Measurements from ENCODE around the gene BHLHE41. TPM values are rescaled to one million over a fixed set of nuclear protein-coding genes. Genes with fewer than 3 reads are reported as not detected.

BHLHE41 gene
- total and polyA plus RNA-seq, 2 donors from 2014 or later, result 2.2 to 34.3 TPM

- H3K9me3 ChIP-seq (ENCODE audit: control insufficient read depth in 2 of 3, insufficient read depth in 1 of 3, low read length in 3 of 3), result no peaks in the 10 kb centered on the region
- no peak overlapping the region for H3K4me3 ChIP-seq (ENCODE audit: low read length in 3 of 3)
- intact Hi-C loops (cut with DNase I), result no loop called here
- no peak for TF ChIP-seq CTCF (IDR thresholded peaks at IDR 0.05; ENCODE audit: borderline replicate concordance, extremely low read depth, insufficient read depth)
- no peak for DNase-seq
- FAIRE-seq, result no peak
- H3K36me3 ChIP-seq (ENCODE audit: control insufficient read depth in 2 of 3, insufficient read depth in 3 of 3, low read length in 3 of 3), result no peaks in the 10 kb centered on the region
- no peaks in the 10 kb centered on the region for H3K4me1 ChIP-seq (ENCODE audit: control insufficient read depth in 2 of 3, insufficient read depth in 2 of 3, low read depth in 1 of 3, low read length in 3 of 3)
- no peak overlapping the region for H3K27ac ChIP-seq (ENCODE audit: low read depth in 2 of 2, low read length in 2 of 2)
- H3K27me3 ChIP-seq (ENCODE audit: control insufficient read depth, insufficient read depth, low read length), result no peaks in the 10 kb centered on the region
- no peak overlapping the region for H3K9ac ChIP-seq (ENCODE audit: low read length in 3 of 3)
Observed at GRCh38 chr12:26088998-26089397, 35.8 kb downstream of the BHLHE41 start.

GRCh38 chr12:26086936-26087335 is 37.9 kb downstream of the BHLHE41 start:
- Histone ChIP-seq H3K36me3 (ENCODE audit: control insufficient read depth in 2 of 3, insufficient read depth in 3 of 3, low read length in 3 of 3) (no peaks in the 10 kb centered on the region), H3K4me3 (ENCODE audit: low read length in 3 of 3) (no peak overlapping the region), H3K27me3 (ENCODE audit: control insufficient read depth, insufficient read depth, low read length) (no peaks in the 10 kb centered on the region), H3K9ac (ENCODE audit: low read length in 3 of 3) (no peak overlapping the region), H3K9me3 (ENCODE audit: control insufficient read depth in 2 of 3, insufficient read depth in 1 of 3, low read length in 3 of 3) (no peaks in the 10 kb centered on the region), H3K4me1 (ENCODE audit: control insufficient read depth in 2 of 3, insufficient read depth in 2 of 3, low read depth in 1 of 3, low read length in 3 of 3) (no peaks in the 10 kb centered on the region), H3K27ac (ENCODE audit: low read depth in 2 of 2, low read length in 2 of 2) (no peak overlapping the region)
- FAIRE-seq (no peak), DNase-seq (no peak)
- no peak for TF ChIP-seq CTCF (IDR thresholded peaks at IDR 0.05; ENCODE audit: borderline replicate concordance, extremely low read depth, insufficient read depth)
- intact Hi-C loops (cut with DNase I), result no loop called here

- Histone ChIP-seq H3K27ac (ENCODE audit: low read depth in 2 of 2, low read length in 2 of 2) (no peak overlapping the region), H3K4me1 (ENCODE audit: control insufficient read depth in 2 of 3, insufficient read depth in 2 of 3, low read depth in 1 of 3, low read length in 3 of 3) (no peaks in the 10 kb centered on the region), H3K9me3 (ENCODE audit: control insufficient read depth in 2 of 3, insufficient read depth in 1 of 3, low read length in 3 of 3) (no peaks in the 10 kb centered on the region), H3K9ac (ENCODE audit: low read length in 3 of 3) (no peak overlapping the region), H3K4me3 (ENCODE audit: low read length in 3 of 3) (no peak overlapping the region), H3K36me3 (ENCODE audit: control insufficient read depth in 2 of 3, insufficient read depth in 3 of 3, low read length in 3 of 3) (no peaks in the 10 kb centered on the region), H3K27me3 (ENCODE audit: control insufficient read depth, insufficient read depth, low read length) (no peaks in the 10 kb centered on the region)
- DNase-seq, result no peak
- intact Hi-C loops (cut with DNase I), result no loop called here
- no peak for TF ChIP-seq CTCF (IDR thresholded peaks at IDR 0.05; ENCODE audit: borderline replicate concordance, extremely low read depth, insufficient read depth)
- no peak for FAIRE-seq
Observed at GRCh38 chr12:26080911-26081310, 43.9 kb downstream of the BHLHE41 start.

All from kidney (tissue), 14 donors.